Measurements from ENCODE around the gene HOXB2.

HOXB2 gene

DNA sequence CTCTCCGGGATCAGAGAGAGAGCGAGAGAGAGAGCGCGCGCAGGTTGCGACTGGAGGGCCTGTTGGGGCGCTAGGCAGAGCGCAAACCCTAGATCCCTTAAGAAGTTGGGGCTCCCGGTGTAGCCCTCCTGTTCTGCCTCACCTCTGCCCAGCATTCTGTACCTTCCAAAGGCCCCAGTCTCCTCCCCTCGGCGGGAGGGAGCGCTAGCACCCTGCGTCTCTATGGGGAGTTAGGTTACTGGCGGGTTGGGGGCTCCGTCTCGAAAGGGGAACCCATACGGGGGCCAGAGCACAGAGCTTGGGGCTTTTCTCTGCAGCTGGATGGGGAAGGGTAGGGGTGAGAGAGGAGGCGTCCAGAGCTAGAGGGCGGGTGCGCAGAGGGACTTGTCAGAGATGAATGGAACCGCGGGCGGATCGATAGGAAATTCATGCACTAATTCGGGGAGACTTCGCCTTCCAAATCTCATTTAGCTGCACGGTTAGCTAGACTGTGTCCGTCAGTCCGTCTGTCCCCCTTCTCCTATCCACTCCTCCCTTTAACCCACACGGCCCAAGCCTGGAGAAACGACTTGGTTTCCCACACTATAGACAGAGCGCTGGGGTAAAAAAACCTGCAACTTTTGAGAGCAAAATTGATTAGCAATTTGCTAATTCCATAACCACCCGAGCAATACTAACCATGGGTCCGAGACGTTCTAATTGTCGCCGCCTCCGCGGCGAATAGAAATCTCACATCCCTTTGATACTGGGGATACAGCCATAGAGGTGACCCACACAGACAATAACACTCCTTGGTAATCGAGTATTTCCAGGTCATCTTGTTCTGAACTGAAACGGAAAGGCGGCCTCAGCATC lies 33.9 kb upstream of the HOXB2 start:
- no peak for DNase-seq (ENCODE audit: low read depth in 2 of 2)

DNA sequence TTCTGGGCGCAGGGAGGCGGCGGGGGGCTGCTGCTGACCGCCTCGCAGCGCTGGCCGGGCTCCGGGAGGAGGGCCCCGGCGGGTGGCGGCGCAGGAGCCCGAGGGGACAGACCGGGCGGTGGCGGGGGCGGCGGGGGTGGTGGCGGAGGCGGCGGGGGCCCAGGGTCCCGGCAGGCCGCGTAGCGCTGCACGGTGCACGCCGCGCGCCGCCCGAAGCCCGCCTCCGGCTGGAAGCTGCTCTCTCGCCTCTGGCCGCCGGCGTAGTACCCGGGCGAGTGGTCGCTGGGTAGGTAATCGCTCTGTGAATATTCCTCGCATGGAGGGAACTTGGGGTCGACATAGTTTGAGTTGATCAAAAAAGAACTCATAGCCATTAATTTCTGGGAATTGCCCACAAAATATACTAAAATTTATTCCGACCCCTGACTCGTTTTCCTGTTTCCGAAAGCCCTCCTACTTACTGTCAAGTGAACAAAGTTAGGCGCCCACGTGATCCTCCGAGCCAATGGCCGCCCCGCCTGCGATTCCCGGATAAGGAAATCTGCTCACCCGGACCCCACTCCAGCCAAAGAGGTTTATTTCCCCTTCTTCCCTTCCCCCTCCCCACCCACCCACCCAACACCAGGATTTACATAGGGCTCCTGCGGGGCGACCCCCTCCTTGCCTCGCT lies 33.2 kb upstream of the HOXB2 start, which contains the start of gene HOXB4:
Gene HOXB4 (minus strand): TSS at position 405 of the 670 bp plus-strand sequence. CDS start 31 bp downstream, at position 374.
- peak in 1 of 2 donors; percentile 43 for DNase-seq (ENCODE audit: low read depth in 2 of 2)

DNA sequence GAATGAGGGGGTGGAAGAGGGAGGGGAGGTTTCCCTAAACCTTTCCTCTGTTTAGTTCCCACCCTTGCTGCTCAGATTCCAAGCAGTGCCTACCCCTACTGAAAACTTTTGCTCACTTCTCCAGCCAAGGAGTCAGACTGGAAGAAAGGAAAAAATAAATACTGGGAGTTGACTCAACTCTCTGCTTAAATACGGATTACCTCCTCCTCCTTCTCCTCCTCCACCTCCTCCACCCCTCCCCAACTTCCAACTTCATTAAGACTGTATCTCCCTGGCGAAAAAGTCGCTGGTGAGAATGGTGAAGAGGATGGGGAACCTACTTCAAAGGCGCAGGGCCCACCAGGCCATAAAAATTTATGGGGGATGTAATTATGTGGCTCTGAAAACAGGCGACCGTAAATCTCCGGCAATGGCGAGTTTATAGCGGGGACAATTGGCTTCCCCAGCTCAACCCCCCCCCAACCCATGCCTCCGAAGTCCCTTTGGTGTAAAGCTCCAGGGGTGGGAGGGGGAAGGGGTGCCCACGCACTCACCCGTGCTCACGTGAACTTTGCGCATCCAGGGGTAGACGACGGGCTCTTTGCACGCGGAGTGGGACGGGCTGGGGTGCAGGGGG lies 32.5 kb upstream of the HOXB2 start:
- DNase-seq (ENCODE audit: low read depth in 2 of 2): no peak

DNA sequence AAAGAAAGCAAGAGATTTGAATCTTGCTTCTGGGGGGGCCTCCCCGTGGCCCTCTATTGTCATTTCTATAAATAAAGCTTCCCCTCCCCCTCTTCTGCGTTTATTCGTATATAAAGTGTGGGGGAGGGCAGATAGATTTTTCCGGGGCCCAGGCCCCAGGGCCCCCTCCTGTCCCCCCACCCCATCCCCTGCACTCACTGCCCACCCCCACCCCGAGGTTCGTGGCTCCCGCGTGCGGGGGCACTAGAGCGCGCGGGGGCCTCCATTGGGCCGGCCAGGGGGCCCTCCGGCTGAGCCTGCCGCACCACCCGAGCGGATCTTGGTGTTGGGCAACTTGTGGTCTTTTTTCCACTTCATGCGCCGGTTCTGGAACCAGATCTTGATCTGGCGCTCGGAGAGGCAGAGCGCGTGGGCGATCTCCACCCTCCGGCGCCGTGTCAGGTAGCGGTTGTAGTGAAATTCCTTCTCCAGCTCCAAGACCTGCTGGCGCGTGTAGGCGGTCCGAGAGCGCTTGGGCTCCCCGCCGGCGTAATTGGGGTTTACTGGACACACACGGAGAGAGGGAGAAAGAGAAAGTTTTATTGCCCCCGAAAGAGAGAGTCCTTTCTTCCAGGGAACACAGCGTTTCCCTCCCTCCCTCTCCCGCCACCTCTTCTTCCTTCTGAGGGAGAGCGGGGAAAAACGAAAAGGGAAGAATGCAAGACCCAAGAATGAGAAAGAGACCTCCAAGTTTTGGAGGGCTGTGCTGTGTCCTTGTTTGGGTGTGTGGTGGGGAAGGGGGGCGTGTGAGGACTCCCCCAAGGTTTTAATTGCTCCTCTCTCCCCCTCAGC lies 31.8 kb upstream of the HOXB2 start:
- no peak for DNase-seq (ENCODE audit: low read depth in 2 of 2)

DNA sequence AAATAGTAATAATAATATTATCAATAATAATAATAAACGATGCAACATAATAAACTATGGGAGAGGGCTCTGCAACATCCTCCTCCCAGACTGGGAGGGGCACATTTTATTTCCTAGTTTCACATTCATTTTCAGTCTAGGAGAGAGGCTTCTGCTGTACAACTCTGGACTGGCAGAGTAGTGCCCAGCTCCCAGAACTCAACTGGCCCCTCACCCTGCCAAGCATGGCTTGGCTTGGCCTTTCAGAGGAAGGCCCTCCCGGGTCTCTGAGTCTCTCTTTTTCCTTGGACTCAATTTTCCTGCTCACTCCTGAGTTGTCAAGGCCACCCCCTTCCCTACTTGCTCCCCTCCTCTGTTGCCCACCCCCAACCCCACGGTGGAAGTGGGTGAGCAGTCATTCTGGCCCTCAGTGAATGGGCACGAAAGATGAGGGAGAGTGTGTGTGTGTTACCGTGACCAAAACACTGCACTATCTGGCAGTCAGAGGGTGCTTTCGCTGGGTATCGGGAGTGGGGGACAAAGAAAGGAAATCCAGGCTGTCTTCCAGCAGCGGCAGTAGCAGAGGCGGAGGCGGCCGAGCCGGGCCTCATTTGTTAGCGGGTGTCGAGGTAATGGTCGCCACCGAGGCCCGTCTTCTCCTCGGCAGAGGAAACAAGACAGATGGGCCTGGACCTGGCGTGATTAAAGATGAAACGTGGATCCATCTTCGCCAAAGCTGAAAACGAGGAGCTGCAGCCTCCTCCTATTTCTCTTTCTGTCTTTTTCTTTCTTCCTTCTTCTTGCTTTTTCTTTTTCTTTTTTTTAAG lies 31.0 kb upstream of the HOXB2 start:
- DNase-seq (ENCODE audit: low read depth in 2 of 2): no peak

DNA sequence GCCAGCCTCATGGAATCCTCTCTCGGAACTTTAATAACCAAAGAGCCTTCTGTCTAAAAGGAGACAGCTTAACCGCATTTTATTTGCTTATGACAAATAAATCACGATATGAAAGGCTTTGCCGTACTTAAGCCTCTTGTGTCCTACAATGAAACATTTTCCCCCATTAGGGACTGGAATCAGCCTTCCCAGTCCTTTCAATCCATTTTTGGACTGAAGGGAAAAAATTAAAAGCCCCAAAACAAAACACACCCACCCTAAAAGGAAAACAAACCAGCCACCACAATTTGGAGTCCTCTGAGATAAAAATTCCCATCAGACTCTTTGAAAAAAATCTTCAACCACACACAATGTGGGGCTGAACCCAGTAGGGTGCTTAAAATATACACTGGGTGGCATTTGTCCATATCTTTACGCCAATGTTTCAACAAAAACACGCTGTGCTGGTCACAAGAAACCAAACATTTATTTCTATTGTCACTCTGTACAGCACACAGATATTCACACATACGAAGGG lies 30.2 kb upstream of the HOXB2 start:
- no peak for DNase-seq (ENCODE audit: low read depth in 2 of 2)

DNA sequence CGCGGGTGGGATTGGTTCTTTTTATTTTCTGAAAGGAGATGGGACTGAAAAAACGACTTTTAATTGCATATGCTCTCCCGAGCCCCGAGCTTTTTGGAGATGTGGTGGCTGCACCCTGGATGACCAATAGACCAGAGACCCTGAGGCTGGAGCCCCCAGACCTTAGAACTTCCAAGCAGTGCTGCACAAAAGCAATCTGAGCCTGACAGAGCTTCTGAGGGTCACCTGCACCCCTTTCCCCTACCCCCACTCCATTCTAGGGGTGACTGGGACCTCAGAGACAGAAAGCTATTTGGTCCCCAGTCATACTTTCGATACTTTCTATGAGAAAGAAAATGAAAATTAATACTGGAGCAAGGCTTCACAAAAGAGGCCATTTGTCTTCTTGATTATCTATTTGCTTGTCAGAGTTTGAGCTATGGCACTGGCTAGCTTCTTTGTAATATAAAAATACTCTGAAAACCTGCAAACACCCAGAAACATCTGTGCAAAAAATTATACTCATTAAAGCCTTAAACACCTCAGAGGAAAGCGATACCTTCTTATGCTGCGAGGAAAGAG lies 29.7 kb upstream of the HOXB2 start:
- no peak for DNase-seq (ENCODE audit: low read depth in 2 of 2)

DNA sequence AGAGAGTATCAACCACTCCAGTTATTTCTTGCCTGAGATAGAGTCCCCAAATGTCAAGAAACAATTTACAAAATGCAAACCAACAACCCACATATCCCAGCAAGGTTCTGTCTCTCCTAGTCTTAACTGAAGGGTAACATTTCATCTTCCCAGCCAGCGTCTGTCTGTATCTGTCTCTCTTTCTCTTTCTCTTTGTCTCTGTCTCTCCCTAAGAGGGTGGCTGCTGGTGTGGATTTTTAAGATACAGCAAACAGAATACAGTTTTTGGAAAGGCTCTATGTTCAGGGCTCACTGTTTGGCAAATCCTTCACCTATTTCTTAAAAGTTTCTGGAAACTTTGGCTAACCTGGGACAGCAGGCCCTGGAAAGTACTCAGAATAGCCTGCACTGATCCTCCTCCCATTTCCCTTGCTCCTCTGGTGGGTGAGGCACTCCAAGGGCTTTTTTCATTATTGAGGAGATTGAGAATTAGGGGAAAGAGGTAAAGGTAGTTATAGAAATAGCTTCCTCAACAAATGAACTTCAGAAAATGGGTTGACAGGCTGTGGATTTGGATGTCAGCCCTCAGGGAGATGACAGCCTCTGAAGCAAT lies 27.0 kb upstream of the HOXB2 start:
- no peak for DNase-seq (ENCODE audit: low read depth in 2 of 2)

DNA sequence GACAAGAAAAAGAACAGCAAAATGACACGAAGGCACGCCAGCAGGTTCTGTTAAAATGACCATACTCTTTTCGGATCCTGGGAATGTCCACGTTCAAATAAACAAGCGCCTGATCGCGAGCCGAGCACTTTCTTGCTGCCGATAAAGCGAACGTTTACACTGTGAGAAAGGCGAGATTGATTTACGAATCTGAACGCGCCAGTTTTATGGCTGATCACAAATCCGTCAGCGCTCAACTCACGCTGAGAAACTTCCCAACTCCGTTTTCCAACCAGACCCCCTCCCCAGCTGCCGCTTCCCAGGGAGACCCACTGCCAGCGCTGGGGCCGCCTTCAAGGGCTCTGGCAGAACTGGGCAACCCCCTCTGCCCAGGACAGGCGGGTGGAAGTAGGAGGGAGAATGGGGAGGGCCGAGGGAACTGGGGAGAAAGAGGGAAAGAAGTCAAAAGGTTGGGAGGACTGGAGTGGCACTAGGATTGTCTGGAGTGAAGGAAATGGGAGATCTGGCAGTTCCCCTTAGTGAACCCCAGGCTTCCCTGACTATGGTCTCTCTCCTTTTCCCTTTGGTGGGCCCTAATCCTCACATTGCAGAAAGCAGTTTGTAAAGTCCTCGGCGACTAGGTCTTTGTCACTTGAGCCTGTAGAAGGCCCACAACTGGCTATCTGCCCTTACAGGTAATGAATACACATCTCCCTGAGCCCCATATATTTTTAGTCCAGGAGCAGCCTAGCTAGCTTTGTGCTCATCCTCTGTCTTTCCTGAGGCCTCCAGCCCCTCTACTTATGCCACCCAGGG lies 26.3 kb upstream of the HOXB2 start:
- DNase-seq (ENCODE audit: low read depth in 2 of 2): no peak

DNA sequence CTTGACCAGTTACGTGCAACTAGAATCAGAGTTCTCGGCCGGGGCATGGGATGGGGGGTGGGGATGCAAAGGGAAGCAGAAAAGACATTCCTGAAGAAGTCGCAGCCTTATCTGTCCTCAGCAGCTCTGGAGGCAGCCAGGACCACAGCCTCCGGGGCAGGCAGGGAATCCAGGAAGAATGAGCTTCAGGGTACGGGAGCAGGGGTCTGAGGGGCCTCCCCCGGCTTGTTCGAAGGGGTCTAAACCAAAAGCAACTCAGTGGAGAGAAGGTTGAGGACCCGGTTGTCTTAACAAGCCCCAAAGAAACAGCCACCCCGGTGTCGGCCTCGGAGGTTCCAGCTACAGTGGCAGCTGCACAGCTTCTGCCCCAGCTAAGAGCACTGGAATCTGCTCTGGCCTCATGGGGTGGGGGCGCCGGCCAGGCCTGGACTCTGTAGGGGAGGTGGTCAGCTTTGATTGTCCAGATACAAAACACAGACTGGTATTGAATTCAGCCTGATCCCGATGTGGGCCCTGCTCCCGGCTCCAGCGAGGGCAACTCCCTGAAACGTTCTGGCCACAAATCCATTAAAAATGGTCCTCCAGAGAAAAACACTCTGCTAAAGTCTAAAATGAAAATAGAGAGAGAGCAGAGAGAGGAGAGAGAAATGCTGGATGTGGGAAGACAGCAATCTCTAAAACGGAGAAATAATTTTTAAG lies 25.6 kb upstream of the HOXB2 start:
- DNase-seq (ENCODE audit: low read depth in 2 of 2): no peak

DNA sequence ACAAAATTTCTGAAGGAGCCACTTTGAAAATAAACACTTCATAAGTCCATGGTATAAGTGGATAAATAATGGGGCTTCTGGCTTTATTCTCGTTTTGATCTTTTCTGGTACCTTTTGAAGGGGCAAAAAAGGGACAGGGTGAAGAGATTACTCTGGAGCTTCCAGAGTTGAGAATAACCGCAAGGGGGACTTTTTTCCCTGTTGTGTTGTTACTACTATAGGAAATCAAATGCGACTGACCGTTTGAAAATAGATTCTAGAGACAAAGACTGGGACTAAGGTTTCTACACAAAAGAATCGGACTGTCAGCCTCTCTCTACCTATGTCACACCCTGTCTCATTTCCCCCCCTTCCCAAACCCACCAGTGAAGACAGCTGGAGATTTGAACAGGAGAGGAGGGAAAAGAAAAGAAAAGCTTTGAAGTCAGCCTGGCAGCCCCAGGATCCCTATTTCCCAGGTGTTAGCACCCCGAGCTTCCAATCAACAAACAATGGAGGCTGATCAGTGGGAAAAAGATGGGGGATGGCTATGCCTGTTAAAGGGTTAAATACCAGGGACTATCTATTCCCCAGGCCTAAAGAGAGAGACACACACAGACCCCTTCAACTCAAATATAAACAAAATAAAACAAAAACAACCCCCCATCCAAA lies 24.9 kb upstream of the HOXB2 start:
- DNase-seq (ENCODE audit: low read depth in 2 of 2): no peak

DNA sequence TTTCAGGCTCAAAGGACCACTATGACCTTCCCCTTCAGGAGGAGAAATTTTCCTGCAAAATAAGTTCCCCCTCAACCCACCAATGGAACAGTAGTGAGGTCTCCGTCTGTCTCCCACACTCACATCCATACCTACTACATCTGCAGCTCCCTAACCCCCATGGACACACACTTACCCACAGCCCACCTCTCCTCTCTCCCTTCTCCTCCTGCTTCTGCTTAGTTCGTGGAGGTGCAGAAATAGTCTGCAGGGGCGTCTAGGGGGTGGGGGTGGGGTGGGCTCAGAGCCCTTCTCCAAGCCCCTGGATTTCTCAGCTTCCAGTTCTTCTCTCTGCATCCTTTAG lies 24.3 kb upstream of the HOXB2 start:
- no peak for DNase-seq (ENCODE audit: low read depth in 2 of 2)

DNA sequence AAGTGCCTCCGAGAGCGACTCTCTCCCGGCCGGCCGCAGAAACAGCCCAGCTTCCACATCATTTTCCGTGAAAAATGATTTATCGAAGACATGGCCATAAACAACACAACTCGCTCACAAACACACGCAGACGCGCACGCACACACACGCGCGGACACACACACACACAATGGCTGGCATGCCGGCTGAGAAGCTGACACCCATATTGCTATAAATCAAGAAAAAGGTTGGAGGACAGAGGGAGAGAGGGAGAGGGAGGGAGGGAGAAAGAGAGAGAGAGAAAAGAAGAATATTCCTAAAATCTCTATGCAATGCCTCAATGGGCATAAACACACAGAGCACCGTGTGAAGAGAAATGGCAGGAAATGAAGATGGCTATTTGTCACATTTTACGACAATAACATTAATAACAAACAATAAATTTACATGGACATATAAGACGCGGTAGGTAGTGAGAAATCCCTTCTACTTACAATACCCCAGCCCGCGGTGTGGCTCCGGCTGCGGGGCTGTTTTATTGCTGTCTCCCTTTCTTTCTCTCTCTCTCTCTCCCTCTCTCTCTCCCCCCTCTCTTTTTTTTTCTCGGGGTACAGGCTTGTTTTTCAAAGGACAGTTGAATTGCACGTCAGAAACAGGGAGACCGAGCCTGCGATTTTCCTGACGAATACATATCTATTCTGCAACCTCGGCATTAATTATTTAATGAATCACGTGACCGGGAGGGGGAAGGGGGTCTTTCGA lies 23.8 kb upstream of the HOXB2 start:
- DNase-seq (ENCODE audit: low read depth in 2 of 2): no peak

DNA sequence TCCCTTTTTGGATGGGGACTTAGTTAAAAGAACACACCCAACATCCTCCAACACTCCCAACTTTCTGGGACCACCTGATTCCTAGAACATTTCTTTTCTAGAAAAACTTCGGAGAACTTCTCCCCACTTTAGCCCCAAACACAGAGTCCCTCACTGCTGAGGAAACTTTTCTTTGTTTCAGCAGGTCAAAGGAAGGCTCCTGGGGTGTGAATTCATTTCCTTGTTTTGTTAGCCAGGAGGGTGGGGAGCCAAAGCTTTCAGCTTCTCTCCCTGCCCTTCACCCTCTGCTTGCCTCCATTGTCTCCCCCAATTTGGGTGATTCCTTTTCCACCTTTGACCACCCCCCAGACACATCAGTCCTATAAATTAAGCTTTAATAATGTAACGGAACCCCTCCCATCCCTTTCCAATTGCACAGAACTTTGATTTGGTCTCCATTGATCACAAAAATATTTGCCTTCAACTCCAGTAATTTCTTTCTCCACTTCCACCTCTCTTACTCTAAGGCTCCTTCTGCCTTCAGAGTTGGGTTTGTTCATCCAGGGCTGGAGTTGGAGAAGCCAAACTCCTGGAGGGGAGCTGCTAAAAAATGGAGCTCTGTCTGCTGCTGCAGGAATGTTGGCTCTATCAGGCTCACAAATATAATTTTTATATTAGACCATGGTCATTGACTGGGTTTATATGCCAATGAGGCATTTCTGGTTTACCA lies 22.9 kb upstream of the HOXB2 start:
- no peak for DNase-seq (ENCODE audit: low read depth in 2 of 2)

DNA sequence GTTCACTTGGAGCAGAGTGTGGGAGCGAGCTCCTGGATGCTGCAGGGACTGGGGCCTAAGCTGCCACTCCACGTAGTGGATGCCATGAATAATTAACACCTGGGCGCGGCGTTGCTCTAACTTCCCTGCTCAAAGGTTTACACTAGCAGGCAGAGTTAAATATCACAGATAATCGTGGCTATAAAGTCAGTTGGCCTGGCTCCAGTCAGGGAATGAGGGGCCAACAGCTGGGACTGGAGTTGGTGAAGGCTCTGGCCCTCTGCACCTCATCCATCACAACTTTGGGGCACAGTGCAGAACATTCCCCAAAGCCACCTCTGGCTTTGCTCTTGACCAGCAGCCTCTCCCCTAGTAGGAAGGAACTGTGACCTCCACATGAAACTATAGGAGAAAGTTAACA lies 22.3 kb upstream of the HOXB2 start:
- no peak for DNase-seq (ENCODE audit: low read depth in 2 of 2)

DNA sequence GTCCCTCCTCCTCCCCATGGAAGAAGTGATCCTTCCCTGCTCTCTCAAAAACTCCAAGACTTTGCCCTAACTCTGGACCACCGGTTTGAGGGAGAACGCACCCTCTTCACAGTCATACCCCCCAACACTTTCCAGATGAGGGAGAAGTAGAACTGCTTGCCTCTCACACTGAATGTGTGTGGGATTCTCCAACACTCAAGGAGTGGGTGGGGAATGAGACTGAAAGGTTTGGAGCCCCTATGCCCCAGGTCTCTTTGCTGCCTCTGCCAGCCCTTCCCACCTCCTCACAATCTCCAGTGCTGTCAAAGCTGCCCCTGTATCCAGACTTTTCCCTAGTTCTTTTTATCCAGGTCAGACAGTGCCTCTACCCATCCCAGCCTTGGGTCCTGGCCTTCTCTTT lies 21.8 kb upstream of the HOXB2 start:
- no peak for DNase-seq (ENCODE audit: low read depth in 2 of 2)
